K562 (cell line): ENCODE results near the gene SAMD4A.

Source experiments
- ADNP ChIP-seq: fragments of 200-800 bp; sonication (Bioruptor generic); IDR thresholded peaks from 2 replicates; pipeline ENCODE4 v1.6.1; 2016; ENCODE audit warnings: missing genetic modification characterization, missing compliant biosample characterization
- GABPA ChIP-seq: fragments of 200-800 bp; sonication (Bioruptor generic); conservative IDR thresholded peaks from 2 replicates; pipeline ENCODE4 v1.6.1; 2016; ENCODE audit warnings: low read depth, missing genetic modification characterization, missing compliant biosample characterization
- MXI1 ChIP-seq: IDR thresholded peaks from 2 replicates; pipeline ENCODE4 v1.6.1; 2011; ENCODE audit warnings: low read depth, mild to moderate bottlenecking, improper control_type of control experiment, low read length
- NR2C1 ChIP-seq, 2 experiments: fragments of 450-650 bp; IDR thresholded peaks; 2 replicates each; pipeline ENCODE4 v1.6.1; 2017; ENCODE audit warnings: mild to moderate bottlenecking in 2 of 2, antibody characterized with exemption in 1 of 2, inconsistent platforms in 1 of 2, missing compliant biosample characterization in 1 of 2, missing genetic modification characterization in 1 of 2
- PHF21A ChIP-seq: fragments of 450-650 bp; IDR thresholded peaks from 2 replicates; pipeline ENCODE4 v1.6.1; 2017; ENCODE audit warnings: low read depth, borderline replicate concordance
- RAD21 ChIP-seq, 2 experiments: fragments of 250-450 bp in 1 of 2; fragments of 450-650 bp in 1 of 2; sonication (Bioruptor Pico) in 1 of 2; formaldehyde crosslinking in 1 of 2; IDR thresholded peaks in 1 of 2; conservative IDR thresholded peaks in 1 of 2; 2 replicates each; pipeline versions ENCODE4 v1.4.0 to v1.8.0; 2020 to 2022; ENCODE audit warnings: mild to moderate bottlenecking in 2 of 2, moderate library complexity in 1 of 2
- SMAD3 ChIP-seq: fragments of 450-650 bp; formaldehyde crosslinking; conservative IDR thresholded peaks from 2 replicates; pipeline ENCODE4 v1.4.0; 2020; ENCODE audit warnings: mild to moderate bottlenecking
- TBP ChIP-seq: optimal IDR thresholded peaks from 2 replicates; pipeline ENCODE3; 2011; ENCODE audit warnings: low read depth, low read length, improper control_type of control experiment
- XRCC5 ChIP-seq: fragments of 200-400 bp; formaldehyde crosslinking; IDR thresholded peaks from 2 replicates; pipeline ENCODE4 v1.6.1; 2017; ENCODE audit warnings: low read depth, mild to moderate bottlenecking, low read length

DNA sequence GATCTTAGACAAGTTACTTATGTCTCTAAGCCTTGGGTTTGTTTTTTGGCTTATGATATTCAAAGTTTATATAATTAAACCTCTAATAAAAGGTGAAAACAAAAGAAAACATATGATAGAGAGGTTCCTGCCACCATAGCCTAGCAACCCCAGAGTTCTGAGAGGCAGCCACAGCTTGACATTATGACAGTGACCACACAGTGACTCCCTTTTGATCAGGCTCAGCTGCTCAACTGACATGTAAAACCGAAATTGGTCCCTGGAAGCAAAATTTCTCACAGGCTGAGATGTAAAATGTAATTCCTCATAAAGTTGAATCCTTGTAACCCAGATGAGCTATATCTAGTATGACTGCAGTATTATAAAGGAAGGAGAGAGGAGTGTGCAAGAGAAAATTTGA, 227.2 kb downstream of the SAMD4A start:
- TF ChIP-seq MXI1: no peak
- no peak for TF ChIP-seq PHF21A
- TF ChIP-seq GABPA: no peak
- TF ChIP-seq RAD21 (CRISPR knock-in tag; conservative IDR thresholded peaks at IDR 0.05 in 1 of 2, IDR thresholded peaks at IDR 0.05 in 1 of 2): no peak
- no peak for TF ChIP-seq XRCC5
- no peak for TF ChIP-seq ADNP (tag)
- TF ChIP-seq NR2C1 (IDR thresholded peaks at IDR 0.05): no peak
- TF ChIP-seq NR2C1 (tag; IDR thresholded peaks at IDR 0.05): no peak
- TF ChIP-seq TBP: no peak
- no peak for TF ChIP-seq SMAD3 (CRISPR knock-in tag)
